Stimulated activated CD4-positive, alpha-beta T cell treated with anti-CD3 and anti-CD28 coated beads, Interleukin-12 subunit alpha, Interleukin-12 subunit beta, amount 100 ng/mL, for 4 hours (primary cell): ENCODE results near the gene NTSR1.
"Not testable (repeated sequence)": the region's sequence is repeated elsewhere in the genome, so short reads cannot be mapped to it uniquely, and the experiment has no call there.

Source experiments
- DNase-seq: peaks from one replicate; pipeline ENCODE4 v3.0.0-alpha.2; 2020

Gene NTSR1

GRCh38 chr20:62675156-62675876 is 33.3 kb upstream of the NTSR1 start:
- DNase-seq, result no peak

- no peak for DNase-seq
Measured at GRCh38 chr20:62675877-62676260, 32.8 kb upstream of the NTSR1 start.

GRCh38 chr20:62676976-62677375 is 31.7 kb upstream of the NTSR1 start:
- no peak for DNase-seq

DNA sequence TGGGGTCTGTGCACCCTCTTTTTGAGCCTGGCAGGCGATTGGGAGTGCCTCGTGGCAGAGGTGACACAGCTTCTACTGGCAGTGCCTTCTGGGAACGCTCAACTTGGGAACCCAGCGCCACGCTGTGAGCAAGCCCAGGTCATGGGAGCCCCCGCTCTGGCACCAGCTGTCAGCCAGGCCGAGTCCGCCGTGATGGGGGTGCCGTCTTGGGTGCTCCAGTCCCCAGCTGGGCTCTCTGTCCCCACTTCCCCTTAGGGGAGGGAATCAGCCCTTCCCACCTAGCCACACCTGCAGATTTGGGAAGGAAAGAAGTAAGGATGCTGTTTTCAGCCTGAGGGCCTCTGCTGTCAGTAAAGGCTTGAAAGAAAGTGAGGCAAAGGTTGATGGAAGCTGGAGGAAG is 31.0 kb upstream of the NTSR1 start:
- no peak for DNase-seq

- no peak for DNase-seq
Measured at GRCh38 chr20:62678553-62678952, 30.1 kb upstream of the NTSR1 start.

GRCh38 chr20:62679978-62680589 is 28.6 kb upstream of the NTSR1 start:
- no peak for DNase-seq

GRCh38 chr20:62682912-62683517 is 25.6 kb upstream of the NTSR1 start:
- DNase-seq, result no peak

- DNase-seq, result not testable (repeated sequence)
Measured at GRCh38 chr20:62683660-62684322, 24.8 kb upstream of the NTSR1 start.

- DNase-seq, result no peak
Measured at GRCh38 chr20:62684981-62685380, 23.7 kb upstream of the NTSR1 start.

- no peak for DNase-seq
Measured at GRCh38 chr20:62685781-62686555, 22.7 kb upstream of the NTSR1 start.

DNA sequence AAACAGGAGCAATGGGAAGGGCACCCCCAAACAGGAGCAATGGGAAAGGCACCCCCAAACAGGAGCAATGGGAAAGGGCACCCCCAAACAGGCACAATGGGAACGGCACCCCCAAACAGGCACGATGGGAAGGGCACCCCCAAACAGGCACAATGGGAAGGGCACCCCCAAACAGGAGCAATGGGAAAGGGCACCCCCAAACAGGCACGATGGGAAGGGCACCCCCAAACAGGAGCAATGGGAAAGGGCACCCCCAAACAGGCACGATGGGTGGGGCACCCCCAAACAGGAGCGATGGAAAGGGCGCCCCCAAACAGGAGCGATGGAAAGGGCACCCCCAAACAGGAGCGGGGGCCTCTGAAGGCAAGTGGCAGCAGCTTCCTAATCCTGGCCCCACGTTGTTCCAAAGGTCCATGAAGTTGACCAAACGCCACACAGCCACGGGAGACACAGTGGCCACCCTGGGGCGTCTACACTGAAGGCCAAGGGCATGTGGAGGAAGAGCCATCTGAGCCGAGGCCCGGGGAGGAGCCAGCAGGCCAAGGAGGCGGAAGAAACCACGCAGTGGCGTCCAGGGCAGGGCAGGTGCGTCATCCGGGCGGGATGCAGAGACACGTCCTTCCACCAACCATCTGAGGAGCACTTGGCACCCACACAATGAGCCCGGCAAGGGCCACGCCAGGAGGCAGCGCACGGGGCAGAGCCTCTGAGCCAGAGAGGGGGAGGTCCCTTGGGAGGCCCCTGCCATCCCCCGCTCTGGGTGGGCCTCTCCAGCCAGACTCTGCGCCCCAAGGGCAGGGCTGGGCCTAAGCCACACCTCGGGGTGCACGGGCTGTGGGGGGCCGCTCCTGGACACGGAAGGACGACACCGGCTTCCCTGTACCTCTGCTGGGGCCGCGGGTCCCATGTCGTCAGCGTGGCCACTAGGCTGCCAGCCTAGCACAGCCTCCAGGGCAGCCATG is 21.5 kb upstream of the NTSR1 start:
- DNase-seq, result no peak

- no peak for DNase-seq
Measured at GRCh38 chr20:62688083-62688482, 20.6 kb upstream of the NTSR1 start.

DNA sequence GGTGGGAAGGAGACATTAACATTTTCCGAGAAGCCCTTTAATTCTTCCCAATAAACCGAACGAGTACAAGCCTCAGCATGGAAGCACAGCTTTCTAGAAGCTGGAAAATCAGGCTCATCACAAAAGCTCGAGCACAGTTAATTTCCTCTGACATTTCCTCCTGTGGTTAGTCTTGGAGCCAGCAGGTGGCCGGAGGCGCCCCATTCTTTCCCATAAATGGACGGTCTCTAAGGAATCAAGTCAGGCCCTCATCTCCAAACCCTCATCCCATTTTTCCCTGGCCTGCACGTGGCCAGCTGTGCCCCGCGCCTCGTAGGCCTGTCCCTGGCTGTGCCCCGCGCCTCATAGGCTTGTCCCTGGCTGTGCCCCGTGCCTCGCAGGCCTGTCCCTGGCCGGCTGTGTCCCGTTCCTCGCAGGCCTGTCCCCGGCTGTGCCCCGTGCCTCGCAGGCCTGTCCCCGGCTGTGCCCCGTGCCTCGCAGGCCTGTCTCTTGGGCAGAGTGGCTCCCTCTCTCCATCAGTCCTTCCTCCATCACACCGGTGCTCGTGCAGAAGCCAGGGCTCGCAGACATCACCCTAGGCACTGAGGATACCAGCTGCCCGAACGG is 19.7 kb upstream of the NTSR1 start:
- no peak for DNase-seq

- no peak for DNase-seq
Measured at GRCh38 chr20:62689861-62690260, 18.8 kb upstream of the NTSR1 start.

GRCh38 chr20:62690261-62690820 is 18.3 kb upstream of the NTSR1 start:
- no peak for DNase-seq

- DNase-seq, result no peak
Measured at GRCh38 chr20:62691487-62691886, 17.1 kb upstream of the NTSR1 start.

GRCh38 chr20:62692176-62692575 is 16.5 kb upstream of the NTSR1 start:
- no peak for DNase-seq

GRCh38 chr20:62692801-62693523 is 15.7 kb upstream of the NTSR1 start:
- no peak for DNase-seq

GRCh38 chr20:62693524-62693922 is 15.1 kb upstream of the NTSR1 start:
- no peak for DNase-seq

DNA sequence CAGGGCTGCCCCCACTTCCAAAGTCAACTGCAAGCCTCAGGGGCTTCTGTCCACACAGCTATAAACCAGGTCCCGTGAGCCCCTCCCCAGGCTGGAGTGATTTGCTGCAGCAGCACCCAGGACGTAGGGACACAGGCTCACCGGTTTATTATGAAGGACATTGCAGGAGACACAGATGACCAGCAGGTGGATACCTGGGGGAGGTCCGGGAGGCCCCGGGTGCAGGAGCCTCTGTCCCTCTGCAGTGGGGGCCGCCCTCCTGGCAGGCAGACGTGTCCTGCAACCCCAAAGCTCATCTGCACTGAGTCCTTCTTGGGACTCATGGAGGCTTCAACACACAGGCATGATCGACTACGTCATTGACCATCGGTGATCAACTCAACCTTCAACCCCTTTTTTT is 14.5 kb upstream of the NTSR1 start:
- no peak for DNase-seq
